ENCODE data around the gene MYCT1. TPM values are rescaled to one million over a fixed set of nuclear protein-coding genes. Genes with fewer than 3 reads are reported as not detected.
A peak's percentile ranks its signal among the peaks of the same experiment; 100 is the strongest.

Gene MYCT1
- total and polyA plus RNA-seq, 4 donors, result 3.6 to 9.1 (median 4.3) TPM

DNA sequence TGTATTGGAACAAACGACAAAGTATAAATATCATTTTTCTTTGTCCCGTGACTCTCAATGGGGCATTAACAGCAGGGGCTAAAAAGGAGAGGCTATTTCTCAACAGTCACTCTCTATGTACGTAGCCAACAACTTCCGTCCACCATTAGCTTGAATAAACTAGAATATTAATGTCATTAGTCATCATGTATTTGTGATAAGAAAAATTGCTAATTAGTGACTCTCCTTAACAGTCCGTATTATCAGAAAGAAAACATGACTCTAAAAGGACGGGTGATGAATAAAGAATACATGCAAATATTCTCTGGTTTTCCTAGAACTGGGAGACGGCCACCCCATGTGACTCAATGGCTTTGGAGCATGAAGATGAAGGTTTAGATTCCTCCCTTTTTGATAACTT is 71.5 kb downstream of the MYCT1 start:
- WGBS, result 75% methylated on average over 7 of the region's 7 CpGs
- Histone ChIP-seq H3K9ac (ENCODE audit: low read depth in 1 of 2, low read length in 2 of 2) (no peak overlapping the region), H3K27me3 (ENCODE audit: control insufficient read depth in 4 of 4, insufficient read depth in 4 of 4, low read length in 3 of 4) (peaks cover 0 to 7% (median 0%) of the 10 kb centered on the region in 4 donors), H3K4me1 (ENCODE audit: control insufficient read depth in 4 of 4, insufficient read depth in 4 of 4, low read length in 3 of 4) (no peaks in the 10 kb centered on the region), H3K36me3 (ENCODE audit: control insufficient read depth in 4 of 4, insufficient read depth in 3 of 4, low read depth in 1 of 4, low read length in 3 of 4) (no peaks in the 10 kb centered on the region), H3K27ac (ENCODE audit: low read depth in 1 of 2, low read length in 2 of 2) (no peak overlapping the region), H3K9me3 (ENCODE audit: control insufficient read depth in 4 of 4, low read length in 3 of 4) (no peaks in the 10 kb centered on the region), H3K4me3 (ENCODE audit: low read depth in 1 of 3, low read length in 3 of 3) (no peak overlapping the region)
- no peak for DNase-seq (ENCODE audit: low spot score)
- TF ChIP-seq REST (IDR thresholded peaks at IDR 0.05) (no peak), SP1 (IDR thresholded peaks at IDR 0.05) (no peak), YY1 (IDR thresholded peaks at IDR 0.05) (no peak), NR2F2 (IDR thresholded peaks at IDR 0.05) (no peak), FOXA2 (IDR thresholded peaks at IDR 0.05) (no peak), JUND (IDR thresholded peaks at IDR 0.05) (no peak), RXRA (IDR thresholded peaks at IDR 0.05) (no peak), TAF1 (conservative IDR thresholded peaks at IDR 0.05) (no peak), HNF4A (conservative IDR thresholded peaks at IDR 0.05) (no peak), ZBTB33 (IDR thresholded peaks at IDR 0.05) (no peak), GABPA (IDR thresholded peaks at IDR 0.05 in 1 of 2, conservative IDR thresholded peaks at IDR 0.05 in 1 of 2) (no peak), RAD21 (IDR thresholded peaks at IDR 0.05) (no peak)
- TF ChIP-seq, protein P1, sequence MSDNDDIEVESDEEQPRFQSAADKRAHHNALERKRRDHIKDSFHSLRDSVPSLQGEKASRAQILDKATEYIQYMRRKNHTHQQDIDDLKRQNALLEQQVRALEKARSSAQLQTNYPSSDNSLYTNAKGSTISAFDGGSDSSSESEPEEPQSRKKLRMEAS (IDR thresholded peaks at IDR 0.05), result no peak
- TF ChIP-seq, protein P2, sequence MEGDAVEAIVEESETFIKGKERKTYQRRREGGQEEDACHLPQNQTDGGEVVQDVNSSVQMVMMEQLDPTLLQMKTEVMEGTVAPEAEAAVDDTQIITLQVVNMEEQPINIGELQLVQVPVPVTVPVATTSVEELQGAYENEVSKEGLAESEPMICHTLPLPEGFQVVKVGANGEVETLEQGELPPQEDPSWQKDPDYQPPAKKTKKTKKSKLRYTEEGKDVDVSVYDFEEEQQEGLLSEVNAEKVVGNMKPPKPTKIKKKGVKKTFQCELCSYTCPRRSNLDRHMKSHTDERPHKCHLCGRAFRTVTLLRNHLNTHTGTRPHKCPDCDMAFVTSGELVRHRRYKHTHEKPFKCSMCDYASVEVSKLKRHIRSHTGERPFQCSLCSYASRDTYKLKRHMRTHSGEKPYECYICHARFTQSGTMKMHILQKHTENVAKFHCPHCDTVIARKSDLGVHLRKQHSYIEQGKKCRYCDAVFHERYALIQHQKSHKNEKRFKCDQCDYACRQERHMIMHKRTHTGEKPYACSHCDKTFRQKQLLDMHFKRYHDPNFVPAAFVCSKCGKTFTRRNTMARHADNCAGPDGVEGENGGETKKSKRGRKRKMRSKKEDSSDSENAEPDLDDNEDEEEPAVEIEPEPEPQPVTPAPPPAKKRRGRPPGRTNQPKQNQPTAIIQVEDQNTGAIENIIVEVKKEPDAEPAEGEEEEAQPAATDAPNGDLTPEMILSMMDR (IDR thresholded peaks at IDR 0.05; ENCODE audit: low read depth, low read length, missing input control), result no peak

DNA sequence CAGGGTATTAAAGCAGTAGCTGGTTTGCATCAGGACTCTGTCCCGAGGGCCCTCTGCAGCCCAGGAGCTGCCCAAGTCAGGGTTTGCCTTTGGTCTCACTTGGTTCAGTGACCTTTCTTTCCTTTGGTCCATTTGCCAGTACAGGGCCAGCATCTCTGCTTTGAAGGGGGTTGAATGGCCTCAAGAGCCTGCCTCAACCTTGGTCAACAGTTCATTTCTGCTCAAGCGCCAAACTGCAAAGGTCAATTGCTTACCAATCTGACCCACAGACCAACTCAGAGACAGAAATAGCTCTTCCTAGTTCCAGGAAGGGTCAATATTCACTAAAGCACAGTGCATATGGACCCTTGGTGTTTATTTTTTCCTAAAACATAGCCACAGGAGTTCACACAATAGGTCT is 72.3 kb downstream of the MYCT1 start:
- Histone ChIP-seq H3K9me3 (ENCODE audit: control insufficient read depth in 4 of 4, low read length in 3 of 4) (no peaks in the 10 kb centered on the region), H3K27ac (ENCODE audit: low read depth in 1 of 2, low read length in 2 of 2) (no peak overlapping the region), H3K4me3 (ENCODE audit: low read depth in 1 of 3, low read length in 3 of 3) (no peak overlapping the region), H3K36me3 (ENCODE audit: control insufficient read depth in 4 of 4, insufficient read depth in 3 of 4, low read depth in 1 of 4, low read length in 3 of 4) (no peaks in the 10 kb centered on the region), H3K27me3 (ENCODE audit: control insufficient read depth in 4 of 4, insufficient read depth in 4 of 4, low read length in 3 of 4) (peaks cover 0 to 7% (median 0%) of the 10 kb centered on the region in 4 donors), H3K4me1 (ENCODE audit: control insufficient read depth in 4 of 4, insufficient read depth in 4 of 4, low read length in 3 of 4) (no peaks in the 10 kb centered on the region), H3K9ac (ENCODE audit: low read depth in 1 of 2, low read length in 2 of 2) (no peak overlapping the region)
- peak; percentile 19 for TF ChIP-seq SP1 (IDR thresholded peaks at IDR 0.05)
- TF ChIP-seq GABPA (IDR thresholded peaks at IDR 0.05 in 1 of 2, conservative IDR thresholded peaks at IDR 0.05 in 1 of 2), result no peak
- TF ChIP-seq EGR1 (IDR thresholded peaks at IDR 0.05; ENCODE audit: low read depth in 2 of 2), result no peak
- TF ChIP-seq RAD21 (IDR thresholded peaks at IDR 0.05), result no peak
- peak; percentile 47 for TF ChIP-seq NR2F2 (IDR thresholded peaks at IDR 0.05)
- no peak for TF ChIP-seq JUND (IDR thresholded peaks at IDR 0.05)
- no peak for TF ChIP-seq ZBTB33 (IDR thresholded peaks at IDR 0.05)
- TF ChIP-seq RXRA (IDR thresholded peaks at IDR 0.05), result peak; percentile 55 to 79
- peak in 1 of 2 donors; percentile 20 for TF ChIP-seq HNF4A (conservative IDR thresholded peaks at IDR 0.05)
- 43% methylated on average over 2 of the region's 2 CpGs for WGBS
- DNase-seq (ENCODE audit: low spot score), result no peak

Data from liver (tissue), 9 donors.